HG03064 (cell line): ENCODE measurements around the gene DSG1.
"Not testable (repeated sequence)": the region's sequence is repeated elsewhere in the genome, so short reads cannot be mapped to it uniquely, and the experiment has no call there.

Source experiments
- ATAC-seq: cut with Tn5 transposase; IDR thresholded peaks from one replicate; pipeline ENCODE4 v1.9.1; 2021; ENCODE audit warnings: low read depth; ENCODE audit not compliant: unreplicated experiment

DSG1 gene

DNA sequence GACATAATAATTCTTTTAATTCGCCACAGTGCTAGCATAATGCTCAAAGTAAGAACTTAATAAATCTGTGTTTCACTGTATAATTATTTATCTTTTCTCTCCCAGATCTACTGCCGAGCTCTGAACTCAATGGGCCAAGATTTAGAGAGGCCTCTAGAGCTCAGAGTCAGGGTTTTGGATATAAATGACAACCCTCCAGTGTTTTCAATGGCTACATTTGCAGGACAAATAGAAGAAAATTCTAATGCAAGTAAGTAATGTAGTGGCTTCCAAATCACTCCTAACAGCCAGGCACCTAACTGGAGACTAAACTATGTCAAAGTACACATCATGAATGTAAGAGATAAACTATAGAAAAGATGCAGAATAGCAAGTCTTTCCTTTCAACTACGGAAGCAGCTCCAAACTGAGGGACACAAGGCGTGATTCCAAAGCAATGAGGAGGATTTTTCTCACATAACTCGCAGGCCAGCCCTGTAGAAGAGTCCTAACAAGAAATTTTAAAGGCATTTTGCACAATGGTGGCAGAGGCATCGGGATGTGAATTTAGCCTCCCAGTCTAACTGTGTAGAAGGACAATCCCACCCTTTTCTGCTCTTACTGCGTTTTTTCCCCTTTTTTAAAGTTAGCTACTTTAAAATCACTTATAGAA is 12.0 kb downstream of the DSG1 start:
- ATAC-seq: no peak

DNA sequence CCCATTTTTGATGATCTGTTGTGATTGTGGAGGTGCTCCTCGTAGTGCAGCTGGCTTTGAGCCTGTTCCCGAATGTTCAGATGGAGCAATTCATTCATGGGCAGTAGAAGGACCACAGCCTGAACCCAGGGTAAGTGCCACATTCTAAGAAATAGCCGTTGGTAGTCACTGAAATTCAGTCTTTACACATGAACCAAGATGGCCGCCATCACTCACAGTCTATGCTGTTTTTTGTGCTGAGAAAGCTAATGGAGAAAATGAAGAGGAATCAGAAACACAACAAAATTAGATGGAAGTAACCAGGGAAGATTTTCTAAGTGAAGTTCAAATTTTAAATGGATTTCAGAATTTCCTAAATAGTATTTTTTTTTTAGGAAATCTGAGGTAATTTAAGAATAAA is 25.5 kb downstream of the DSG1 start:
- ATAC-seq: no peak

DNA sequence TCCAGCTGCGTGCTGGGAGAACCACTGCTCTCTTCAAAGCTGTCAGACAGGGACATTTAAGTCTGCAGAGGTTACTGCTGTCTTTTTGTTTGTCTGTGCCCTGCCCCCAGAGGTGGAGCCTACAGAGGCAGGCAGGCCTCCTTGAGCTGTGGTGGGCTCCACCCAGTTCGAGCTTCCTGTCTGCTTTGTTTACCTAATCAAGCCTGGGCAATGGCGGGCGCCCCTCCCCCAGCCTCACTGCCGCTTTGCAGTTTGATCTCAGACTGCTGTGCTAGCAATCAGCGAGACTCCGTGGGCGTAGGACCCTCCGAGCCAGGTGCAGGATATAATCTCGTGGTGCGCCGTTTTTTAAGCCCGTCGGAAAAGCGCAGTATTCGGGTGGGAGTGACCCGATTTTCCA is 35.4 kb downstream of the DSG1 start:
- not testable (repeated sequence) for ATAC-seq

- ATAC-seq: no peak
These were observed 37.0 kb downstream of the DSG1 start for GRCh38 chr18:31354990-31355389.

DNA sequence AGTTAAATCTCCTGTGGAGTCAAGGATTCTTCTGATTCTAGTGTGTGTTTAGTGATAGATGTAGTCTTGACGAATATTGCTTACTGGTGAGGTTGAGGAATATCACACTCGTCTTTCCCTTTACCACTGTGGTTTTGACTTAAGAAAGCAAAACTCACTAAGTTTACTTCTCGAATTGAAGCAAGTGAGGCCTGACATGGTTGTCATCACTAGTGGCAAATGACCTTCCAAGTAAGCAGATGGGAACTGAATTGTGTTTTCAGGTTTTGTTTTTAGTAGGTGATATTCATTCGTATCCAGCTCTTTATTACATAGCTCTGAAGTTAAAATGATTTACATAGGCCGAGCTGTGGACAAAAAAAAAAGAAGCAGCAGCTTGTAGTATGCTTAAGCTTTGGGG is 38.1 kb downstream of the DSG1 start:
- no peak for ATAC-seq

DNA sequence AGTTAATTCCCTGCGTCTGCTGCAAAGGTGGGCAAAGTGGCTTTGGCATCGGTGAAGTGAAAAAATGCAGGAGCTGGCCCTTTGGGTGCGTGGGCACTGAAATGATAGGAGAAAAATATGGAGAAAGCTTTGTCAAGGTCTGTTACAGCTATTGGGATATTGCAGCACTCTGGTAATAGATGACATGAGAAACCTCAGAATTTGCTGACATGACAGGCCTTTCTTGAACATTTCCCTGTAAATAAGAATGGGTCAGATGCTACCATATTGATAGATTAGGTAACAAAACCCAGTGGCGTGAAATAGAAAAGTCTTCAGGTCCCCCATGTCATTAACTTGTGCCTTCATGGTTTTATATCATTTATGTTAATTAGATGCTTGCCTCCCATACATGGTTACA is 46.2 kb downstream of the DSG1 start:
- no peak for ATAC-seq

- ATAC-seq: no peak
These were observed 51.5 kb downstream of the DSG1 start for GRCh38 chr18:31369478-31369877.

DNA sequence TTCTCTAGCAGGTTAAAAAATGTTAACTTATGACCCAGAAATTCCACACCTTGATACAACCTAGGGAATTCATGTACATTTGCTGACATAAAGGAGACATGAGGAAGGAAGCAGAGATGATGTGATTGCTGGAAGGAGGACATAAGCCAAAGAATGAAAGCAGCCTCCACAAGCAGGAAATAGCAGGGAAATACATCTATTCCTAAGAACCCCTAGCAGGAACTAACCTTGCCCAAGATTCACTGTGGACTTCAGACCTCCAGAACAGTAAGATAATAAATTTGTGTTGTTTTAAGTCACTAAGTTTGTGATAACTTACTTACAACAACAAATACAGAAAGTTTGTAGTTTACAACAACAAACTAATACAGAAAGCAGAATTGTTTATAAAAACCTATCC is 54.0 kb downstream of the DSG1 start:
- no peak for ATAC-seq

- ATAC-seq: no peak
These were observed 55.7 kb downstream of the DSG1 start for GRCh38 chr18:31373641-31374040.

DNA sequence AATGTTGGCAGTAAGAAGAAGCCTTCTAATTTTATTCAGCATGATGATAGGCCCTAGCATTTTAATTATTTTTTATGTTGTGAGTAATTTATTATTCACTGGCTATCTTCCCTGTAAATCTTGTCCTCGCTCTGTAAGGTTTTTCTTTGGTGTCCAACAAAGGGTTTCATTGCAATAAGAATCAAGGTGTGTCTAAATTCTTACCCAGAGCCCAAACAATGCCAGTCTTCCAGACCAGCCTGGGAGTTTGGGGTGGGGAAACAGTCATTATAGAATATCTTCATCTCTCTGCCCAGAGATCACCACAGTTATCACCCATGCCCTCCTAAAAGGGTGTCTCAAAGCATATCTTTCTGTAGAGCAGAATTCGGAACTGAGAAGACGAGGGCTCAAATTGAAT is 58.5 kb downstream of the DSG1 start, which contains the start of gene DSG4:
Gene DSG4, plus strand, starts transcription at position 301 of the 400 bp plus-strand sequence. CDS start 135 bp downstream, outside the sequence.
- no peak for ATAC-seq

DNA sequence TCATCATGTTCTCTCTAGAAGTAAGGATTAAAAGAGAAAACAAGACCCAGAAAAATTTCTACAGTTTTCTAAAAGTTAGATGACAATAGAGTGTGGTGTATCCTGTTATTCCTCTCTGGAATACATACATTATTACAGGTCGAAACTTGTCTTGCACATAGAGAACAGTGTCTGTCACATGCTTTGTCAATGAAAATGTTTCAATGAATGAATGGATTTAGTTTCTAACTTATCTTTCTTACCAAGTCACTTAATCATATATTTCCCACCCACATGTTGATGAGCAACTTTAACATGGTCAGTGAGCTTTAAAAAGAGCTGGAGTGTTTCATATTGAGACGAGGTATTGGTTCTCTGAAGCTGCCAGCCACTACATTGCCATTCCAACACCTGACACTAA is 63.0 kb downstream of the DSG1 start:
- no peak for ATAC-seq

DNA sequence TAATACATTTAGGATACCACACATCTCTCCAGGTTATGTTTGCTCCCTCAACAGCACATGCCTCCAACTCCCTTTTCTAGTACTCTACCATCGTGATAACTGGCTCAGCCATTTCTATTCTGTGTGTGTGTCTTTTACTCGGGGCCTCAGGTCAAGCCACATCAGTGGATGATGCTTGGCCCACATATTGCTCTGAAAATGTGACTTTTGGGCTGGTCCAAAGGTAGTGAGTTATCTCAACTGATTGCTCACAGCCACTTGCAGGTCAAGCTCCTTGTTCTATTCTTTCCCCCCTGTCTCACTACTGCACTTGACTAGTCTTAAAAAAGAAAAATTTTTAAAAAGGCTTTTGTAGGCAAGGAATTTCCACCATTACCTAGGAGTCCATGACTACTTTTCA is 64.1 kb downstream of the DSG1 start:
- ATAC-seq: no peak

DNA sequence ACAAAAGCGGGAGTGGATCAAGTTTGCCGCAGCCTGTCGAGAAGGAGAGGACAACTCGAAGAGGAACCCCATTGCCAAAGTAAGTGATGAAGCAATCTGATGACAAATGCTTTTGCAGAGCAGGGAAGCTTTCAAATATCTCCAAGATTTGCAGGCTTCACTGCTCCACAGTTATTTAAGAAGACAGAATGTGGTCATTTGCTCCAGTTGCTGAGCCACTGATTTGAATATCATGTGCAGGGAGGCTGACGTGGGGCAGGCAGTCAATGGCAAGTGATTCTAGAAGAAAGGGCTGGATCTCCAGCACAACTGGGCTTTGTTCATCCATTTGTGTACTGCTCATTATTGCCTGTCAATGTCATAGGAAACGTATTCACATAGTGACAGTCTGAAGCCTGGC is 68.8 kb downstream of the DSG1 start:
- ATAC-seq: no peak

GRCh38 chr18:31393286-31393685 is 75.3 kb downstream of the DSG1 start:
- ATAC-seq: no peak

DNA sequence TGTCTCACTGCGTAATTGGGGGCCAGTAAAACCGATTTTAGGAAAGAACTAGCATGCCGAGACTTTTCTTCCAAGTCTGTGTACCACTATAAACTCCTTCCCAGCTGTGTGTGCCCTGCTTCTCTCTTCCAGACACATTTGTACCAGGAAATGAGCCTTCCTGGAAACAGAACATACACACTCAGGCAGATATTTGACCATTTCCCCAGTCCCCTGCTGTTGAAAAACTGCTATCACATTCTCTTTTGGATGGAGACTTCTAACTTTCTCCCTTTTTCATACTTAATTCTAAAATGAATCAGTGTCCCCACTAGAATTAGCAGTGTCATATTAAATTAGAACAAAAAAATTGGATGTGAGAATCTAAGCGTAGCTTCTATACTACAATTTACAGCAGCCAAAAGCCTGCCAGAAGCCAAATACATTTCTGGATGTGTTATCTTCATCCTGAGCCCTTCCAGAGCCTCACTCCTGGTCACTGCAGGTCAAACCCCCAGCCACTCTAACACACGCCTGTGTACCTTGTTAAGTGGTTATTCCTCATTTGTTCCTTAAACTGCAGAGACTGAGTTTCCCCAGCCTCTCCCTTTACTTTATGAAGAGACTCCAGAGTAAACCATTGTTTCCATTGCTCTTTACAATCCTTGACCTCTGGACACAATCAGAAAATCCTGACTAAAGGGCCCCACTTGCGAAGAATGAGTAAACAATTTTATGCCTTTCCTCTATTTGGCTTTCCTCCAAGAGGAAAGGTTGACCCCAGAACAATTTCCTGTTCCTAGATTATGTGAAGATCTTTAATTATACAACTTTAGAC is 79.0 kb downstream of the DSG1 start:
- ATAC-seq: no peak

DNA sequence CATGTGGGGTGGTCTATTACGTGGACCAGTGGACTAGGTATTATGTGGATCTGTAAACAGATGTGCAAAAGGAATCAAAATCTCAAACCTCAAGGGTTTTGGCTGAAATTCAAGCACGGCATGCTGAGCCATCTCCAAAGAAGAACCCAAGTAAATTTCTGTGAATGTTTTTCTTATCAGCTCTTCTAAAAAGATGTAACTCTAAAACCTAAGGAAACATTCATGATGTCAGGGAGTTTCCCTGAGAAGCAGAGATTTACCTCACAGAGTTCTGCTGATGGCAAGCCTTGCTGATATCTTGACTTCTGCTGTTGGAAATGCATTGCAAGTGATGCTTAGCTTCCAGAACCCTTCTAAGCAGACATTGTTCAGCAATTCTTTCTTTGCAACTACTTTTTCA is 80.2 kb downstream of the DSG1 start:
- ATAC-seq: no peak

GRCh38 chr18:31399306-31400032 is 81.5 kb downstream of the DSG1 start:
- ATAC-seq: no peak

DNA sequence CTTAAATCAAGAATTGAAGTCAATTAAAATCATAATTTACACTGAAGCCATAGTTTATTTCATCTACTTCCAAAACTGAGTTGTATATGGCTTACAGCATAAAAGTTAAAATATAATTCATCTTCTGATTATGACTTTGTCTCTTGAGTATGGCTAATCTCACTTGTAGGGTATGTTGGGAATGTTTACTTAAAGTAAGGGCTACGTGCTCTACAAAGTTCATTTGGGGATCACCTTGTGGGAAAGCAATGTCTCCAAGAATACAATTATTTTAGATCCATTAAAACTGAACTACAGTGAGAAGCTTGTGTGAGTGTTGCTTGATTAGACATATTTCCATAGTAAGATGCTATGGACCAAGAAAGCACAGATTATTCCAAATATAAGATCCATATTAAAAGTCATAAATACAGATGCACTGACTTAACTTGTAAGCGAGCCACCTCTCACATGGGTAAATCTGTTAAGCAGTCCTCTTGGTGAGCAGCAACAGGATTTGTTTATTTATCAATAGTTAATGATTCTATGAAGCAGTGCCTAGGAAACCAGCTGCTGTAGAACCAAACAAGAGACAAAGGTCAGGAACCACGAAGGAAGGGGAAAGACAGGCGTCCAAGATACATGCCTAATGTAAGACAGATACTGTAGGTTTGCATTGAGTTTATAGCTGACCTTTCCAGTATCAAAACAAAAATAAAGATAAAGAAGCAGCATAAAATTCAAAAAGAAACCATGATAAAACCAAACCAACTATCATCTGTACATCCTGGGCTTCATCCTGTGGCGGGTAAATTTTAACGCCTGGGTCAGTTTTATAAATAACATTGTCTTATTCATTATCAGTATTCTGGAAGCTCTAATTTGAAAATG is 83.4 kb downstream of the DSG1 start:
- ATAC-seq: no peak

DNA sequence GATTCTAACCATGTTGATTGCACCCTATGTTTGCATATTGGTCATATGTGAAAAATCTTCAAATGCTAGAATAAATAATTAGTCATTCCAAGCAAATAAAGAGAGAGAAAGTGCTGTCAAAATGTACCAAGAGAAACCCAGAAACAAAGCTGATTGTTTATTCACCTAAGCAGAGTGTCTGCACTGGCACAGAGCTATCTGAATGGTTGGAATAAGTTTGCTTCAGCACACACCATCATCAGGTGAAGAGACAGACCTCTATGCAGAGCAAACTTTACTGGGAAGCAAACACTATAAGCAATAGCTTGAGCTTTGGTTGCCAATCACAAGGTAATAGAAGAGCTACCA is 84.0 kb downstream of the DSG1 start:
- ATAC-seq: no peak

DNA sequence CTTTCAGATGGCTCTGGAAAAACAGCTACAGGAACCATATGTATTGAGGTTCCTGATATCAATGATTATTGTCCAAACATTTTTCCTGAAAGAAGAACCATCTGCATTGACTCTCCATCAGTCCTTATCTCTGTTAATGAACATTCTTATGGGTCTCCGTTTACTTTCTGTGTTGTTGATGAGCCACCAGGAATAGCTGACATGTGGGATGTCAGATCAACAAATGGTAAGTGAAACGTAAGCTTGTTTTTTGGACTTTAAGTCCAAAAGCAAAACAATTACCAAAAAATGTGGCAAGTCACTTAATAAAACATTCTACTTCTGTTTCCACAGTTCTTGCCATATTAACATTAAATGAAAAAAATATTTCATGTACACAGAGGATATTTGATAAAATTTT is 85.4 kb downstream of the DSG1 start:
- ATAC-seq: no peak
